Kidney capillary endothelial cell (primary cell): ENCODE data around the gene CSAD.
"Not testable (repeated sequence)": the region's sequence is repeated elsewhere in the genome, so short reads cannot be mapped to it uniquely, and the experiment has no call there.

Experiments
- DNase-seq: peaks from one replicate; pipeline ENCODE4 v3.0.0-alpha.2; 2018; ENCODE audit warnings: low spot score

The CSAD gene

GRCh38 chr12:53218551-53219291 is 38.0 kb upstream of the CSAD start:
- no peak for DNase-seq

GRCh38 chr12:53217931-53218307 is 37.2 kb upstream of the CSAD start:
- no peak for DNase-seq

GRCh38 chr12:53217051-53217930 is 36.6 kb upstream of the CSAD start:
- no peak for DNase-seq

GRCh38 chr12:53215497-53215896 is 34.8 kb upstream of the CSAD start:
- DNase-seq: no peak

- DNase-seq: peak; percentile 91
These were observed 34.1 kb upstream of the CSAD start for GRCh38 chr12:53214687-53215455.

GRCh38 chr12:53214221-53214620 is 33.5 kb upstream of the CSAD start:
- DNase-seq: no peak

- DNase-seq: peak; percentile 77
These were observed 32.6 kb upstream of the CSAD start for GRCh38 chr12:53213348-53213747.

- DNase-seq: no peak
These were observed 32.2 kb upstream of the CSAD start for GRCh38 chr12:53212931-53213330.

- no peak for DNase-seq
These were observed 31.0 kb upstream of the CSAD start for GRCh38 chr12:53211476-53212381.

- DNase-seq: no peak
These were observed 30.1 kb upstream of the CSAD start for GRCh38 chr12:53210843-53211242.

- DNase-seq: no peak
These were observed 28.2 kb upstream of the CSAD start for GRCh38 chr12:53208877-53209463.

- no peak for DNase-seq
These were observed 27.7 kb upstream of the CSAD start for GRCh38 chr12:53208435-53208834.

GRCh38 chr12:53207042-53207441 is 26.3 kb upstream of the CSAD start, which contains the start of gene ITGB7:
ITGB7 (minus strand) TSS chr12:53207251; CDS start chr12:53200443, 6,808 bp downstream.
- no peak for DNase-seq

GRCh38 chr12:53205747-53206419 is 25.2 kb upstream of the CSAD start:
- no peak for DNase-seq

- no peak for DNase-seq
These were observed 23.6 kb upstream of the CSAD start for GRCh38 chr12:53204351-53204750.

- DNase-seq: not testable (repeated sequence)
These were observed 21.6 kb upstream of the CSAD start for GRCh38 chr12:53202316-53202715.

GRCh38 chr12:53201639-53202038 is 20.9 kb upstream of the CSAD start:
- no peak for DNase-seq

GRCh38 chr12:53201177-53201541 is 20.4 kb upstream of the CSAD start:
- no peak for DNase-seq

GRCh38 chr12:53200458-53201176 is 19.9 kb upstream of the CSAD start:
- DNase-seq: no peak

GRCh38 chr12:53200107-53200457 is 19.4 kb upstream of the CSAD start:
- no peak for DNase-seq
